SK-N-MC (cell line): ENCODE data around the gene MRPS10.

Experiments used
- EZH2 ChIP-seq: fragments of 200-600 bp; sonication (generic); IDR thresholded peaks from one replicate; pipeline ENCODE4 v1.6.1; 2017; ENCODE audit warnings: antibody characterized with exemption
- POLR2AphosphoS5 ChIP-seq: IDR thresholded peaks from 2 replicates; pipeline ENCODE4 v1.6.1; 2012; ENCODE audit warnings: mild to moderate bottlenecking, low read depth, low read length, borderline replicate concordance

- TF ChIP-seq EZH2 (no peak), POLR2AphosphoS5 (no peak)
These were observed 25.4 kb upstream of the MRPS10 start for GRCh38 chr6:42243046-42243445.
